Duodenal mucosa (tissue), 2 donors: Measurements from ENCODE around the gene TPSG1.

Experiments
- H3K27ac ChIP-seq: one replicate; pipeline ENCODE4 v1.7.0; 2013; ENCODE audit warnings: low read depth, low read length
- H3K27me3 ChIP-seq, 2 donors: one replicate each; pipeline ENCODE4 v1.7.0; 2013; ENCODE audit warnings: low read length in 2 of 2, control low read depth in 1 of 2; ENCODE audit not compliant: insufficient read depth in 2 of 2, control insufficient read depth in 1 of 2
- H3K36me3 ChIP-seq, 2 donors: one replicate each; pipeline ENCODE4 v1.7.0; 2013; ENCODE audit warnings: low read length in 2 of 2, control low read depth in 1 of 2; ENCODE audit not compliant: insufficient read depth in 2 of 2, control insufficient read depth in 1 of 2
- H3K4me1 ChIP-seq, 2 donors: one replicate each; pipeline ENCODE4 v1.7.0; 2013; ENCODE audit warnings: low read length in 2 of 2, control low read depth in 1 of 2; ENCODE audit not compliant: insufficient read depth in 2 of 2, control insufficient read depth in 1 of 2
- H3K4me3 ChIP-seq, 2 donors: one replicate each; pipeline ENCODE4 v1.7.0; 2013; ENCODE audit warnings: low read length in 2 of 2, low read depth in 1 of 2
- H3K9ac ChIP-seq, 2 donors: one replicate each; pipeline ENCODE4 v1.7.0; 2013; ENCODE audit warnings: low read length in 2 of 2, low read depth in 1 of 2
- H3K9me3 ChIP-seq, 2 donors: one replicate each; pipeline ENCODE4 v1.7.0; 2013; ENCODE audit warnings: low read length in 2 of 2, control low read depth in 1 of 2; ENCODE audit not compliant: control insufficient read depth in 1 of 2

The TPSG1 gene

DNA sequence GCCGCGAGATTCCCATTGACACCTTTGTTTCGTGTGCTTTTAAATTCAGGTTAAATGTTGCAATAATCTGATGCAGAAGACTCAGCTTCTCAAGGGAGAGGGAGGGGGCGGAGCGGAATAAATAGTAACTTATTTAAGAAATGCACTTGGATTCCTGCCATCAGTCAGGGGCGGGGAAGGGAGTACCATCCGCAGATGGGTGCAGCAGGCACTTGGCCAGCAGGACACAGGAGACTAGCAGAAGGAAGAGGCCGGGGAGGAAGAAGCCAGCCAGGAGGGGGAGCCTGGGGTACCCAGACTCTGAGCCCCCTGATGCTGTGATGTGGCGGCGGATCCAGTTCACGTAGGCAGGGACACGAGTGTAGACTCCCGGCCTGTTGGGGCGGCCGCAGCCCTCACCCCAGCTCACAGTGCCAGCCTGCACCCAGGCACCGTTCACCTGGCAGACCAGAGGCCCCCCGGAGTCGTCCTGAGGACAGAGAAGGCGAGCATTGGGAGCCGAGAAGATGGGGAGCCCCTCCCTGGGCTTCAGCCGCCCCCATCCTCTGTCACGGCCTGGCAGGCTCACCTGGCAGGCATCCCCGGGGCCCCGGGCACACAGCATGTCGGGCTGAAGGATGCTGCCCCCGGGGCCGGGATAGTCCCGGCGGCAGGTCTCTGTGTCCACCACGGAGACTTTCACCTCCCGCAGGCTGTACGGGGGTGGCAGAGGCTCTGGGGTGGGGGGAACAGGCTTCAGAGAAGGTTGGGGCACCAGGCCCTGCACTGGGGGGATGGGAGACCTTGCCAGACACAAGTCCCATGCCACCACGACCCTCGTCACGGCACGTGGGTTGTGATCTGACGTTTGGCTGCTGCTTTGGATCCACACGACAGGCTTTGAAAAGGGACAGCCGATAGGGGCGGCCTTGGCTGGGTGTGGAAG lies 3.2 kb downstream of the TPSG1 start:
- Histone ChIP-seq H3K36me3 (no peaks in the 10 kb centered on the region), H3K9me3 (no peaks in the 10 kb centered on the region), H3K27me3 (peaks cover 0 to 3% of the 10 kb centered on the region in 2 donors), H3K4me1 (no peaks in the 10 kb centered on the region), H3K4me3 (no peak overlapping the region), H3K9ac (no peak overlapping the region), H3K27ac (no peak overlapping the region)

DNA sequence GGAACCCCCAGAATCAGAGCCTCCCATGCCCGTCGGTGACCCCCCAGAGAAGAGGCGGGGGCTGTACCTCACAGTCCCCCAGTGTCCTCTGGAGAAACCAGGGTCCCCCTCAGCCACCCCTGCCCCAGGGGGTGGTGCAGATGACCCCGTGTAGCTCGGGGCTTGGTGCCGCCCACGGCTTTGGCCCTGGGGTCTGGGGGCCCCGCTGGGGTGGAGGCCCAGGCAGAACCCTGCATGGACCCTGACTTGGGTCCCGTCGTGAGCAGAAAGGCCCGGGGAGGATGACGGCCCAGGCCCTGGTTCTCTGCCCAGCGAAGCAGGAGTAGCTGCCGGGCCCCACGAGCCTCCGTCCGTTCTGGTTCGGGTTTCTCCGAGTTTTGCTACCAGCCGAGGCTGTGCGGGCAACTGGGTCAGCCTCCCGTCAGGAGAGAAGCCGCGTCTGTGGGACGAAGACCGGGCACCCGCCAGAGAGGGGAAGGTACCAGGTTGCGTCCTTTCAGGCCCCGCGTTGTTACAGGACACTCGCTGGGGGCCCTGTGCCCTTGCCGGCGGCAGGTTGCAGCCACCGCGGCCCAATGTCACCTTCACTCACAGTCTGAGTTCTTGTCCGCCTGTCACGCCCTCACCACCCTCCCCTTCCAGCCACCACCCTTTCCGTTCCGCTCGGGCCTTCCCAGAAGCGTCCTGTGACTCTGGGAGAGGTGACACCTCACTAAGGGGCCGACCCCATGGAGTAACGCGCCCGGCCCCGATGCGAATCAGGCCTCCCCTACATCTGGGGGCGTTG lies 4.0 kb downstream of the TPSG1 start:
- Histone ChIP-seq H3K27ac (no peak overlapping the region), H3K4me3 (no peak overlapping the region), H3K9me3 (no peaks in the 10 kb centered on the region), H3K4me1 (no peaks in the 10 kb centered on the region), H3K36me3 (no peaks in the 10 kb centered on the region), H3K9ac (no peak overlapping the region), H3K27me3 (peaks cover 0 to 3% of the 10 kb centered on the region in 2 donors)

DNA sequence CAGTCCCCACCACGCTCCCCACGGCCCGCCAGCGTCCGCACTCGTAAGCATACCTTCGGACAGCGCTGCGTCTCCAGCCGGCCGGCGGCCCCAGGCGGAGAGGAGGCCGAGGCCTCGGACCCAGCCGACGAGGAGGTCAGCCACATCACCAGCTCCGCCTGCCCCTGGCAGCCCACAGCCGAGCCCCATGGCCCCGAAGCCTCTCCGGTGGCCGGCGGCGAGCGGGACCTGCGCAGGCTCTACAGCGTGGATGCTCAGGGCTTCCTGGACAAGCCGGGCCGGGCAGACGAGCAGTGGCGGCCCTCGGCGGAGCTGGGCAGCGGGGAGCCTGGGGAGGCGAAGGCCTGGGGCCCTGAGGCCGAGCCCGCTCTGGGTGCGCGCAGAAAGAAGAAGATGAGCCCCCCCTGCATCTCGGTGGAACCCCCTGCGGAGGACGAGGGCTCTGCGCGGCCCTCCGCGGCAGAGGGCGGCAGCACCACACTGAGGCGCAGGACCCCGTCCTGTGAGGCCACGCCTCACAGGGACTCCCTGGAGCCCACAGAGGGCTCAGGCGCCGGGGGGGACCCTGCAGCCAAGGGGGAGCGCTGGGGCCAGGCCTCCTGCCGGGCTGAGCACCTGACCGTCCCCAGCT lies 4.9 kb downstream of the TPSG1 start:
- no peaks in the 10 kb centered on the region for H3K9me3 ChIP-seq
- no peaks in the 10 kb centered on the region for H3K36me3 ChIP-seq
- no peak overlapping the region for H3K27ac ChIP-seq
- H3K9ac ChIP-seq: no peak overlapping the region
- H3K4me3 ChIP-seq: no peak overlapping the region
- H3K4me1 ChIP-seq: no peaks in the 10 kb centered on the region
- peaks cover 0 to 2% of the 10 kb centered on the region in 2 donors for H3K27me3 ChIP-seq

DNA sequence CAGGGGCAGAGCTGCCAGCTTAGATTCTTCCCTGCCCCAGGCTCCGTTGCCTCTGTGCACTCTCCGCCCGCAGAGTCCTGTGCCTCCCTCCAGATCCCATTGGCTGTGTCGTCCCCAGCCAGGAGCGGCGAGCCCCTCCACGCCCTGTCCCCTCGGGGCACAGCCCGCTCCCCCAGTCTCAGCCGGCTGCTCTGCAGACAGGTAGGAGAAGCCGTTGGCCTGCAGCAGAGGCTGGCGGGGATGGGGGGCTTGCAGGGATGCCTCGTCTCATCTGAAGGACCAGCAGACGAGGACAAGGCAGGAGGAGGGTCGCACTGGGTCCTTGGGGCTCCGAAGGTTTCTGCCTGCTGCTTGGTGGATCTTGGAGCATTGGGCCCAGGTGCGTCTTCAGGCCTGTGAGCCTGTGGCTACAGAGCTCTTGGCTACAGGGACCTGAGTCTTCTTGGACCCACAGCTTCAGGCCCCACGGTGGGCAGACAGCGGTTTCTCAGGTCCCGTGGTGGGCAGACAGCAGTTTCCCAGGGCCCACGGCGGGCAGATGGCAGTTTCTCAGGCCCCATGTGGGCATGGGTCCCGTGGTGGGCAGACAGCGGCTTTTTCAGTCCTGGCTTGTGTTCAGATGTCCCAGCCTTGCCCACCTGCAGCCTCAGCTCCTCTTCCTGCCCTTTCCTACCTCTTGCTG lies 6.0 kb downstream of the TPSG1 start:
- no peak overlapping the region for H3K27ac ChIP-seq
- H3K4me3 ChIP-seq: no peak overlapping the region
- H3K4me1 ChIP-seq: no peaks in the 10 kb centered on the region
- H3K9me3 ChIP-seq: no peaks in the 10 kb centered on the region
- H3K9ac ChIP-seq: no peak overlapping the region
- H3K27me3 ChIP-seq: no peaks in the 10 kb centered on the region
- H3K36me3 ChIP-seq: no peaks in the 10 kb centered on the region

DNA sequence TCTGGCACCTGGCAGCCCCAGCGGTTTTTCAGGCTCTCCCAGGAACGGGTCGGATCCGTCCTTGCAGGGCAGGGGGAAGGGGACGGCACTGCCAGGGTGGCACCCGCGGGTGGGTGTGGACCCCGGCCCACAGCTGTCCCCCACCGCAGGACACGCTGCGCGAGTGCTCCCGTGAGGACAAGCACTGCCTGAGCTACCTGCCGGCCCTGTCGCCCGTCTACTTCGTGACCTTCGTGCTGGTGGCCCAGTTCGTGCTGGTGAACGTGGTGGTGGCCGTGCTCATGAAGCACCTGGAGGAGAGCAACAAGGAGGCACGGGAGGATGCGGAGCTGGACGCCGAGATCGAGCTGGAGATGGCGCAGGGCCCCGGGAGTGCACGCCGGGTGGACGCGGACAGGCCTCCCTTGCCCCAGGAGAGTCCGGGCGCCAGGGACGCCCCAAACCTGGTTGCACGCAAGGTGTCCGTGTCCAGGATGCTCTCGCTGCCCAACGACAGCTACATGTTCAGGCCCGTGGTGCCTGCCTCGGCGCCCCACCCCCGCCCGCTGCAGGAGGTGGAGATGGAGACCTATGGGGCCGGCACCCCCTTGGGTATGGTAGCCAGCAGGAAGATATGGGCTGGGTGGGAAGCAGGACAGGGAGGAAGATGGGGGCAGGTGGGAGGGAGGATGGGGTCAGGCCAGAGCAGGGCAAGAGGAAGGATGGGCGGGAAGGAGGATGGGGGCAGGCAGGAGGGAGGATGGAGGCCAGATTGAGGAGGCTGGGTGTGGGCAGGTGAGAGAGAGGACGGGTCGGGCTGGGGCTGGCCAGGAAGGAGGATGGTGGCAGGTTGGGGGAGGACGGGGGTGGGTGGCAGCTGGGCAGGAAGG lies 6.8 kb downstream of the TPSG1 start:
- Histone ChIP-seq H3K9me3 (no peaks in the 10 kb centered on the region), H3K4me3 (no peak overlapping the region), H3K27me3 (no peaks in the 10 kb centered on the region), H3K9ac (no peak overlapping the region), H3K4me1 (no peaks in the 10 kb centered on the region), H3K36me3 (no peaks in the 10 kb centered on the region), H3K27ac (no peak overlapping the region)

DNA sequence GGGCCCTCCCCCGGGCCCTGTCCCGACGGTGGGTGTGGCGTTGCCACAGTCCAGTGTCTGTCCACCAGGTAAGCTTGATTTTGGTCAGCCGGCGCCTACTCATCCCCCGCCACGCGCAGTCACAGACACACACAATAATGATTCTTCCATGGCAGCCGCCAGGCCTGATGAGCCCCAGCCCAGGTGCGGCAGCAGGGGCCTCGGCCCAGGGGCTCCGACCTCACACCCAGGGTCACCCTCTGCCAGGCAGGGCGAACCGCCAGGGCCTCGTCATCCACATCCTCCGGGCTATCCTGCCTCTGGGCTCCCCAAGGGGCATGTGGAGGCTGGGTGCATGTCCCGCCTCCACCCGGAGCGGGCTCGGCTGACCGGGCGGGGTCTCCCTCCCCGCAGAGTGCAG lies 7.5 kb downstream of the TPSG1 start:
- H3K36me3 ChIP-seq: no peaks in the 10 kb centered on the region

DNA sequence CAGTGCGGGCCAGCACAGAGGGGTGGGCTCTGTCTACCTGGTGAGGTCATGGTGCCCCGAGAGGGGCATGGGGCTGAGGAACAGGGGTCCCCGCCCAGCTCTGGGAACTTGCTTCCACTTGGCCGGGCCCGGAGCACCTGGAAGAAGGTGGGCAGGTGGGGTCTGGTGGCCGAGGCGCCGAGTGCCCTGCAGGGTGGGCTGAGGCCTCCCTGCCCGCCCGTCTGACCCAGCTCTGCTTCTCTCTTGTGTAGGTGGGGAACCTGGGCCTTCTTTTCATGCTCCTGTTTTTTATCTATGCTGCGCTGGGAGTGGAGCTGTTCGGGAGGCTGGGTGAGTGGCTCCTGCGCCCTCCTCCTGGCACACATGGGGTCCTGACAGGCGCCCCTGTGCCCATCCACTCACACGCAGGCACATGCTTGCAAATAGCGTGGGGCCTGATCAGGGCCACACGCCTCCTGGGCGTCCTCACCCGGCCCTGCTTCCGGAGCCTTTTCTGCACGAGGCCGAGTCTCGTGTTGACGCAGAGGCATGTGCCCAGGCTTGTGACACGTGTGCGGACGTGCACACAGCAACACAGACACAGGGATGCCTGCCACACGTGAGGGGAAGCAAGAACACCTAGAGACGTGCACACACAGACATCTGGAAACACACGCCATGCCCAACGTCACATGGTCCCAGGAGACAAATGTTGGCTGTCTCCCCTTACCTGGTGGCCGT lies 8.2 kb downstream of the TPSG1 start:
- Histone ChIP-seq H3K9ac (no peak overlapping the region), H3K27ac (no peak overlapping the region), H3K4me3 (no peak overlapping the region), H3K36me3 (no peaks in the 10 kb centered on the region), H3K9me3 (no peaks in the 10 kb centered on the region), H3K27me3 (no peaks in the 10 kb centered on the region), H3K4me1 (no peaks in the 10 kb centered on the region)

More for the DNA sequence above, 7.5 kb downstream of the TPSG1 start:
- Histone ChIP-seq H3K27ac (no peak overlapping the region), H3K4me3 (no peak overlapping the region), H3K9ac (no peak overlapping the region), H3K4me1 (no peaks in the 10 kb centered on the region), H3K27me3 (no peaks in the 10 kb centered on the region), H3K9me3 (no peaks in the 10 kb centered on the region)

DNA sequence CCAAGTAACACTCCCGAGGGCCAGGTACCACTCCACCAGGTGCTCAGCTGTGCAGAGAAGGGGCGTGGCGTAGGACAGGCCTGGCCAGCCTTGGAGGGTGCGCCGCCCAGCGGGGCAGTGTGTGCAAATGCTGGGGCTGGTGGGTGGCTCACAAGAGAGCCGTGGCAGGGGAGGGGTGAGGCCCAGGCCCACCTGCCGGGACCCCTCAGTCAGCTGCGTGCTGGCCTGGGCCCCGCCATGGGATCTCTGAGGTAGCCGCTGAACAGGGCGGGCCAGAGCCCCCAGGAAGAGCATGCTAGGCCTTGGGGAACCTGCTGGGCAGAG lies 8.8 kb downstream of the TPSG1 start:
- Histone ChIP-seq H3K4me1 (no peaks in the 10 kb centered on the region), H3K36me3 (no peaks in the 10 kb centered on the region), H3K9me3 (no peaks in the 10 kb centered on the region), H3K9ac (no peak overlapping the region), H3K4me3 (no peak overlapping the region), H3K27me3 (no peaks in the 10 kb centered on the region), H3K27ac (no peak overlapping the region)
